GM10266 (cell line): Measurements from ENCODE around the gene CCDC185.

Source experiments
- DNase-seq: peaks from one replicate; pipeline ENCODE4 v3.0.0; 2012; ENCODE audit errors: extremely low spot score
- TF ChIP-seq, protein P1 (sequence below): IDR thresholded peaks from 2 replicates; pipeline ENCODE4 v1.5.1; 2012; ENCODE audit warnings: mild to moderate bottlenecking, low read depth; ENCODE audit not compliant: control insufficient read depth, insufficient read depth; ENCODE audit errors: missing control alignments

The CCDC185 gene

DNA sequence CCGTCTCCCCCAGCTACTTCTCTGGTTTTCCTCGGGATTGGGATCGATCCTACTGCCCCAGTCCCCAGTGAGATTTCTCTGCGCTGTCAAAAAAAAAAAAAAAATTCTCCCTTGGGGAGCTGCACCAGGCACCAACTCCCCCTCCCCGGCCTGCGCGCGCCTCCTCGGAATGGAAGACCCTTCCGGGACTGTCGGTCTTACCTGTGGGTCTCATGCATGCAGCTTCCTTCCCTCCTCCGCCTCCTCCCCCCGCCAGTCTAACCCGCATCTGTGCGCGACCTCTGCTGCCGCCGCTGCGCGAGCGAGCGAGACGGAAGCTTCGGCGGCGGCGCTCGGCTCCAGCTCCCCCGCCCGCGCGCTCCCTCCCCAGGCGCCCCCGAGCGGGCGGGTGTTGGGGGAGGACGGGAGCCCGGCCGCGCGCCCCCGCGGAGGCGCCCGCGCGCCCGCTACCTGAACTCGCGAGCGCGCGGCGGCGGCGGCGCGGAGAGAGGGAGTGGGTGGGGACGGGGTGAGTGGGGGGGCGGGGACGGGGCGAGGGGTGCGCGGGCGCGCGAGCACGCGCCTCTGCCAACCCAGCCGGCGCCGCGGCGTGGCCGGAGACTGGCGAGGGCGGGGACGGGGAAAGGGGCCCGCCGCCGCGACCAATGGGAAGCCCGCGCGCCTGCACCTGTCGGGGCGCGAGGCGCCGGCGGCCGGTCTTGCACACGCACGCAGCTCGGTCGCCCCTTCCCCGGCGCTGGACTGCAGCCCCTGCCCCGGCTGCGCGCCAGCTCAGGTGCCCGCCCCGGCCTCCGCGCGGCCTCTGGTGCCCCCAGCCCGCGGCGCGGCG, 29.1 kb upstream of the CCDC185 start, which contains the start of gene SUSD4:
SUSD4 (minus strand) TSS at position 321 of the 829 bp plus-strand sequence. CDS start 751 bp downstream, outside the sequence.
- TF ChIP-seq, protein P1, sequence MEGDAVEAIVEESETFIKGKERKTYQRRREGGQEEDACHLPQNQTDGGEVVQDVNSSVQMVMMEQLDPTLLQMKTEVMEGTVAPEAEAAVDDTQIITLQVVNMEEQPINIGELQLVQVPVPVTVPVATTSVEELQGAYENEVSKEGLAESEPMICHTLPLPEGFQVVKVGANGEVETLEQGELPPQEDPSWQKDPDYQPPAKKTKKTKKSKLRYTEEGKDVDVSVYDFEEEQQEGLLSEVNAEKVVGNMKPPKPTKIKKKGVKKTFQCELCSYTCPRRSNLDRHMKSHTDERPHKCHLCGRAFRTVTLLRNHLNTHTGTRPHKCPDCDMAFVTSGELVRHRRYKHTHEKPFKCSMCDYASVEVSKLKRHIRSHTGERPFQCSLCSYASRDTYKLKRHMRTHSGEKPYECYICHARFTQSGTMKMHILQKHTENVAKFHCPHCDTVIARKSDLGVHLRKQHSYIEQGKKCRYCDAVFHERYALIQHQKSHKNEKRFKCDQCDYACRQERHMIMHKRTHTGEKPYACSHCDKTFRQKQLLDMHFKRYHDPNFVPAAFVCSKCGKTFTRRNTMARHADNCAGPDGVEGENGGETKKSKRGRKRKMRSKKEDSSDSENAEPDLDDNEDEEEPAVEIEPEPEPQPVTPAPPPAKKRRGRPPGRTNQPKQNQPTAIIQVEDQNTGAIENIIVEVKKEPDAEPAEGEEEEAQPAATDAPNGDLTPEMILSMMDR, result no peak
- DNase-seq, result peak; percentile 53

- no peak for DNase-seq
- TF ChIP-seq, protein P1, result no peak
Measured at GRCh38 chr1:223364685-223365382, 28.4 kb upstream of the CCDC185 start.

- TF ChIP-seq, protein P1, result no peak
- DNase-seq, result no peak
Measured at GRCh38 chr1:223374064-223374610, 19.1 kb upstream of the CCDC185 start.

DNA sequence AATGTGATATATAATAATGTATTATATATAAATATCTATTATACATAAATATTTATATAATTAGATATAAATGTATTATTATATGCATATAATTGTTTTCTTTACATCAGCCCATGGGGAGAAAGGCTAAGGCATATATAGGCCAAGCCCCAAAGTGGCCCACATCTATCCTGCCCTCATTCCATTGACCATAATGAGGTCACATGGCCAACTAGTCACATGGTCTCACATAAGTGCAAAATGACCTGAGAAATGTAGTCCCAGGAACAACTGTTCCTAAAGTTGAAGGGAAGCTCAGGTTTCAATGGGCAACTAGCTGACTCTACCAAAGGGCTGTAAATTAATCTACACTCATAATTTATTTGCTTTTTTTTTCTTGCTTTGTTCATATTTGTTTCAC, 14.5 kb upstream of the CCDC185 start:
- no peak for DNase-seq
- TF ChIP-seq, protein P1, result no peak

- TF ChIP-seq, protein P1, result no peak
- DNase-seq, result no peak
Measured at GRCh38 chr1:223386013-223386412, 7.2 kb upstream of the CCDC185 start.

DNA sequence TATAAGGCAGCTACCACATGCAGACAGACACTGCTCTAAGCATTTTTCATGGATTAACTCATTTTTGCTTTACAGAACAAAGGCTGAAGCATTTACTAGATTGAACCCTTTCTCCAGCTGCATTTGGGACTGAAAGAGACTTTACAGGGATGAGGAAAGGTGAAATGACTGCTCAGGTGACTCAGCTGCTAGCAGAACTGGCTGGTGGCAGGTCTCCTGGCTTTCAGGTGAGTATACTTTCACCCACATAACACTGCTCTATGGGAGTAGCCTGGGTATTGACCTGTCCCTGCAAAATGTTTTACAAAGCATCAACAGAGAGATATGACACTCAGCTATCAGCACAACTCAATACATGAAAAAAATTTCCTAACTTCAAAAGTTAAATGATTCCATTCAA, 2.6 kb upstream of the CCDC185 start:
- DNase-seq, result no peak

More for the DNA sequence above, 2.6 kb upstream of the CCDC185 start:
- TF ChIP-seq, protein P1, result no peak
